Transverse colon (tissue), 3 donors: ENCODE measurements around the gene HK1.

Experiments
- EP300 ChIP-seq: sonication (generic); formaldehyde crosslinking; IDR thresholded peaks from one replicate; pipeline ENCODE4 v1.6.1; 2017; ENCODE audit warnings: antibody characterized with exemption, low read depth
- TF ChIP-seq, protein P1 (sequence below), 5 experiments: fragments of 200-600 bp in 3 of 5; fragments of 450-650 bp in 2 of 5; sonication (generic) in 3 of 5; IDR thresholded peaks; 1 replicate in 2 of 5; 2 replicates in 3 of 5; pipeline ENCODE4 v1.5.1; 2016 to 2017; ENCODE audit warnings: antibody characterized with exemption in 5 of 5, inconsistent platforms in 3 of 5, mild to moderate bottlenecking in 2 of 5, moderate library complexity in 1 of 5

DNA sequence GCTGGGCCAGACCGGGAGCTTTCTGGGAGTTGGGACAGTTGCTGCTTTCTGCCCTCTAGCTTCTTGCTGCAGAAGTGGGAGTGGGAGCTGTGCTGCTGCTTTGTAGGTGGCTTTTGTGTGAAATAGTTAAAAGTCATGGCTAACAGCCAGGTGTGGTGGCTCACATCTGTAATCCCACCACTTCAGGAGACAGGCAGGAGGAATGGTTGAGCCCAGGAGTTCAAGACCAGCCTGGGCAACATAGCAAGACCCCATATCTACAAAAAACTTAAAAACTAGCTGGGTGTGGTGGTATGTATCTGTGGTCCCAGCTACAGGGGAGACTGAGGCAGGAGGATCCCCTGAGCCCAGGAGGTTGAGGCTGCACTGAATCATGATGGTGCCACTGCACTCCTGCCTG lies 124.8 kb downstream of the HK1 start:
- TF ChIP-seq, protein P1, sequence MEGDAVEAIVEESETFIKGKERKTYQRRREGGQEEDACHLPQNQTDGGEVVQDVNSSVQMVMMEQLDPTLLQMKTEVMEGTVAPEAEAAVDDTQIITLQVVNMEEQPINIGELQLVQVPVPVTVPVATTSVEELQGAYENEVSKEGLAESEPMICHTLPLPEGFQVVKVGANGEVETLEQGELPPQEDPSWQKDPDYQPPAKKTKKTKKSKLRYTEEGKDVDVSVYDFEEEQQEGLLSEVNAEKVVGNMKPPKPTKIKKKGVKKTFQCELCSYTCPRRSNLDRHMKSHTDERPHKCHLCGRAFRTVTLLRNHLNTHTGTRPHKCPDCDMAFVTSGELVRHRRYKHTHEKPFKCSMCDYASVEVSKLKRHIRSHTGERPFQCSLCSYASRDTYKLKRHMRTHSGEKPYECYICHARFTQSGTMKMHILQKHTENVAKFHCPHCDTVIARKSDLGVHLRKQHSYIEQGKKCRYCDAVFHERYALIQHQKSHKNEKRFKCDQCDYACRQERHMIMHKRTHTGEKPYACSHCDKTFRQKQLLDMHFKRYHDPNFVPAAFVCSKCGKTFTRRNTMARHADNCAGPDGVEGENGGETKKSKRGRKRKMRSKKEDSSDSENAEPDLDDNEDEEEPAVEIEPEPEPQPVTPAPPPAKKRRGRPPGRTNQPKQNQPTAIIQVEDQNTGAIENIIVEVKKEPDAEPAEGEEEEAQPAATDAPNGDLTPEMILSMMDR (IDR thresholded peaks at IDR 0.05): no peak
- TF ChIP-seq EP300: no peak
